Muscle of leg (tissue), 11 donors: ENCODE results near the gene REV3L. TPM values are rescaled to one million over a fixed set of nuclear protein-coding genes. Genes with fewer than 3 reads are reported as not detected.
"Not testable (repeated sequence)": the region's sequence is repeated elsewhere in the genome, so short reads cannot be mapped to it uniquely, and the experiment has no call there.

Experiments used
- DNase-seq: peaks from one replicate; pipeline ENCODE4 v3.0.0; 2013
- H3K27ac ChIP-seq: one replicate; pipeline ENCODE4 v1.5.1; 2013; ENCODE audit warnings: mild to moderate bottlenecking, low read length, control low read depth
- H3K27me3 ChIP-seq: one replicate; pipeline ENCODE4 v1.6.1; 2013; ENCODE audit warnings: low read length; ENCODE audit not compliant: control insufficient read depth, insufficient read depth
- H3K36me3 ChIP-seq: one replicate; pipeline ENCODE4 v1.6.1; 2013; ENCODE audit warnings: low read length; ENCODE audit not compliant: control insufficient read depth, insufficient read depth
- H3K4me1 ChIP-seq: one replicate; pipeline ENCODE4 v1.6.1; 2013; ENCODE audit warnings: low read length; ENCODE audit not compliant: control insufficient read depth, insufficient read depth
- H3K4me3 ChIP-seq: one replicate; pipeline ENCODE4 v1.5.1; 2013; ENCODE audit warnings: low read length, control low read depth
- H3K9me3 ChIP-seq: replicated peaks from 2 replicates; pipeline ENCODE4 v1.6.1; 2013; ENCODE audit warnings: low read depth, low read length; ENCODE audit not compliant: control insufficient read depth
- WGBS: methylation state at CpG from one replicate; pipeline ENCODE4 v1.1.5; 2013; ENCODE audit warnings: missing lambda C conversion rate; ENCODE audit not compliant: insufficient coverage; 5-methylcytosine and 5-hydroxymethylcytosine counted together
- polyA plus RNA-seq, 8 donors: library from polyadenylated mRNA; unstranded; fragments of 120-200 nt; gene quantifications; one replicate each; pipeline versions ENCODE4 v1.2.1 to v1.2.3, GENCODE V29; 2013; ENCODE audit warnings: inconsistent platforms in 1 of 8, low replicate concordance in 1 of 8; ENCODE audit not compliant: insufficient read length in 8 of 8, insufficient read depth in 1 of 8
- total RNA-seq: library from RNA; stranded (reverse); fragments of 120-200 nt; gene quantifications from one replicate; pipeline ENCODE4 v1.2.4, GENCODE V29; 2013

Gene REV3L
- total and polyA plus RNA-seq, 9 donors = 28.0 to 50.9 (median 34.1) TPM

DNA sequence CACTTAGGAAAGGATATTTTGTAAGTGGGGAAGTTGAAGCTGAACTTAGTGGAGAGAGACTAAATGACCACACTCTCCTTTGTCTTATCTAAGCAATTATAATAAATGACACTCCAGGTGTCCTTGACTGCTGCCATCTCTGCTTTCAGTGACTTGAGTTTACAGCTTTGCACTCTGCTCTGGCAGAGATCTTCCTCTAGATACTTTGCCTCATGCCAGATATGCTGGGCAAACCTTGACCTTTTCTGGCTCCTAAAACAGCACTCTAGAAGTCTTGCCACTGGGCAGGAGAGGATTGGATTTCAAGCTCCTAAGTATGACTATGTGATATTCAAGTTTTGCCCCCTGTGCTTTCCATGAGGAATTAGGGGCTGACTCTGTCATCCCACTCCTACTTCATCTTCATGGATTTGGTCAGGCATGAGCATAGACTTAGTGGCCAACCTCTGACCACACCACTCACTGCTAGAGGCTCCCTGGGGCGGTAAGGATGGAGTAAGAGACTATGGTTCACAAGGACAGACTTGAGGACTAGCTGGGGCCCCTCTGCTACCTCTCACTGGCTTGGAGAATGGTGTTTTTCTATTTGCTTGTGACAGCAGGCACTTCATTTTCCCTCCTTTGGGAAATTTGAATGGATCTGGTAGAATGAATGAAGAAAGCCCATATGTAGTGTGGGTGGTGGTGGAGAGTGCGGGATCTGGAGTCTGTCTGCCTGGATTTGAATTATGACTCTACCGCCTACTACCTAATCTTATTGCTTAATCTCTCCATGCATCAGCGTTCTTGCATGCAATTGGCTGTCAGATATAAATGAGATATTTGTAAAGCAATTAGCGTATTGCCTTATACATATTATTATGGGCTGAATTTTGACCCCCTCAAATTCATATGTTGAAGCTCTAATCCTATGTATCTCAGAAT, 191.4 kb downstream of the REV3L start:
- H3K27me3 ChIP-seq = no peaks in the 10 kb centered on the region
- no peak overlapping the region for H3K27ac ChIP-seq
- no peaks in the 10 kb centered on the region for H3K9me3 ChIP-seq
- no peak overlapping the region for H3K4me3 ChIP-seq
- peaks cover 2% of the 10 kb centered on the region for H3K36me3 ChIP-seq
- no peaks in the 10 kb centered on the region for H3K4me1 ChIP-seq
- DNase-seq = no peak
- no CpG with 5 or more reads among the region's 5 CpGs for WGBS

DNA sequence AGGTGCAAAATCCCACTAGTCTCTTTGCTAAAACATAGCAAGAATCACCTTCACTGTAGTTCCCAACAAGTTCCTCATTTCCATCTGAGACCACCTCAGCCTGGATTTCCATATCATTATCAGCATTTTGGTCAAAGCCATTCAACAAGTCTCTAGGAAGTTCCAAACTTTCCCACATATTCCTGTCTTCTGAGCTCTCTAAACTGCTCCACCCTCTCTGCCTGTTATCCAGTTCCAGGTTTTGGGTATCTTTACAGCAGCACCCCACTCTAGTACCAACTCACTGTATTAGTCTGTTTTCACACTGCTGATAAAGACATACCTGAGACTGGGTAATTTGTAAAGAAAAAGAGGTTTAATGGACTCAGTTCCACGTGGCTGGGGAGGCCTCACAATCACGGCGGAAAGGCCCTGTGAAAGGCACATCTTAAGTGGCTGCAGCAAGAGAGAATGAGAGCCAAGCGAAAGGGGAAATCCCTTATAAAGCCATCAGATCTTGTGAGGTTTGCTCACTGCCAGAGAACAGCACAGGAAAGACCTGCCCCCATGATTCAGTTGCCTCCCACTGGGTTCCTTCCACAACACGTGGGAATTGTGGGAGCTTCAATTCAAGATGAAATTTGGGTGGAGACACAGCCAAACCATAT, 192.2 kb downstream of the REV3L start:
- H3K4me3 ChIP-seq, H3K36me3 ChIP-seq, H3K27me3 ChIP-seq, H3K9me3 ChIP-seq, DNase-seq, H3K27ac ChIP-seq, H3K4me1 ChIP-seq: not testable (repeated sequence)
- WGBS = 54% methylated on average over 4 of the region's 5 CpGs

DNA sequence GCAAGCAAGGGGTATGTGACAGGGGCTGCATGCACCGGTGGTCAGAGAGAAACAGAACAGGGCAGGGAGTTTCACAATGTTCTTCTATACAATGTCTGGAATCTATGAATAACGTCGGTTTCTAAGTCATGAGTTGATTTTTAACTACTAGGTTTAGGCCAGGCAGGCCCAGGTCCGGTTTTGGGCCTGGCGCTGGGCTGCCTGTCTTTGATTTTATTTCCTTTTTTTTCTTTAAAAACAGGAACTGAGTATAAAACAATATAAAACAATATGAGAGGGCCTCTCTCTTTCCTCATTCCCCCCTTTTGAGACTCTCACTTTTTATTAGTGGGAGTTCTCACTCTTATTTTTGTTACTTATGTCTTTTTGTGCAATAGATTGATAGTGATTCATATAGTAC, 198.7 kb downstream of the REV3L start:
- not testable (repeated sequence) for DNase-seq, H3K9me3 ChIP-seq, H3K4me1 ChIP-seq, H3K4me3 ChIP-seq, H3K27ac ChIP-seq, H3K27me3 ChIP-seq
- H3K36me3 ChIP-seq = peaks cover 11% of the 10 kb centered on the region
- WGBS = no CpG with 5 or more reads among the region's 5 CpGs

DNA sequence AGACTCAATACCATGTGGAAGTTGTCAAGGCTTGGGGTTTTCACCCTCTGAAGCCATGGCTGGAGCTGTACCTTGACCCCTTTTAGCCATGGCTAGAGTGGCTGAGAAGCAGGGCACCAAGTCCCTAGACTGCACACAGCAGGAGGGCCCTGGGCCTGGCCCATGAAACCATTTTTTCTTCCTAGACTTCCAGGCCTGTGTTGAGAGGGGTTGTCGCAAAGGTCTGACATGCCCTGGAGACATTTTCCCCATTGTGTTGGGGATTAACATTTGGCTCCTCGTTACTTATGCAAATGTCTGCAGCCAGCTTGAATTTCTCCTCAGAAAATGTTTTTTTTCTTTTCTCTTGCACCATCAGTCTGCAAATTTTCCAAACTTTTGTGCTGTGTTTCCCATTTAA, 199.3 kb downstream of the REV3L start:
- no peak for DNase-seq
- Histone ChIP-seq H3K27ac (no peak overlapping the region), H3K4me3 (no peak overlapping the region), H3K27me3 (no peaks in the 10 kb centered on the region), H3K9me3 (no peaks in the 10 kb centered on the region), H3K4me1 (no peaks in the 10 kb centered on the region), H3K36me3 (peaks cover 16% of the 10 kb centered on the region)
- 86% methylated on average over 1 of the region's 2 CpGs for WGBS

DNA sequence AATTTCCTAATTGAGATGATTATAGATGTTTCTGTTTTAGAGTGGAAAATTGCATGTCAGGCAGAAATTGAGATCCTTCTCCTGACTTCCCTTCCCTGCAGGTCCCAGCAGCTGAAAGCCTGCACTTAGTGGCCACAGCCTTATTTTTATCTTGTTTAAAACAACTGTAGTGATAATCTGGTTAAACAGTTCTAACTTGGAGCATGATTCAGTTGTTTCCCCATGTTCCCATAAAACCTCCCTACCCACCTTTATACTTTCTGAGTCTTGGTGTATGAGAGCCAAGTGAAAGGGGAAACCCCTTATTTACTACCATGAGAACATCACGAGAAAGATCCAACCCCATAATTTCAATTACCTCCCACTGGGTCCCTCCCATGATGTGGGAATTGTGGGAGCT, 200.5 kb downstream of the REV3L start:
- no CpG with 5 or more reads among the region's 1 CpG for WGBS

DNA sequence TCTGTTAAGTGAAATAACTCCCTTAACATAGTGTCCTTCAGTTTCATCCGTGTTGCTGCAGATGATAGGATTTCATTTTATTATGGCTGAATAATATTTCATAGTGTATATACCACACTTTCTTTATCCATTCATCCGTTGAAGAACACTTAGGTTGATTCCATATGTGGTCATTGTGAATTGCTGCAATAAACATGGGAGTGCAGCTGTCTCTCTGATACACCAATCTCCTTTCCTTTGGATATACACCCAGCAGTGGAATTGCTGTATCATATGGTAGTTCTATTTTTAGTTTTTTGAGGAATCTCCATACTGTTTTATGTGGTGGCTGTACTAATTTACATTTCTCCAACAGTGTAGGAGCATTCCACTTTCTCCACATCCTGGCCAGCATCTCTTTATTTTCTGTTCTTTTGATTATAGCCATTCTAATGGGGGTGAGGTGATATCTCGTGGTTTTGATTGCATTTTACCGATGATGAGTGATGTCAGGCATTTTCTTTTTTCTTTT, 202.5 kb downstream of the REV3L start:
- no peak overlapping the region for H3K4me3 ChIP-seq
- peaks cover 37% of the 10 kb centered on the region for H3K36me3 ChIP-seq
- no CpG with 5 or more reads among the region's 4 CpGs for WGBS
- H3K27me3 ChIP-seq = no peaks in the 10 kb centered on the region
- H3K9me3 ChIP-seq = peaks cover 6% of the 10 kb centered on the region
- no peak for DNase-seq
- no peak overlapping the region for H3K27ac ChIP-seq
- no peaks in the 10 kb centered on the region for H3K4me1 ChIP-seq

More for the DNA sequence above, 200.5 kb downstream of the REV3L start:
- H3K9me3 ChIP-seq = no peaks in the 10 kb centered on the region
- no peak overlapping the region for H3K4me3 ChIP-seq
- H3K27ac ChIP-seq = no peak overlapping the region
- no peak for DNase-seq
- no peaks in the 10 kb centered on the region for H3K4me1 ChIP-seq
- H3K36me3 ChIP-seq = peaks cover 25% of the 10 kb centered on the region
- H3K27me3 ChIP-seq = no peaks in the 10 kb centered on the region

DNA sequence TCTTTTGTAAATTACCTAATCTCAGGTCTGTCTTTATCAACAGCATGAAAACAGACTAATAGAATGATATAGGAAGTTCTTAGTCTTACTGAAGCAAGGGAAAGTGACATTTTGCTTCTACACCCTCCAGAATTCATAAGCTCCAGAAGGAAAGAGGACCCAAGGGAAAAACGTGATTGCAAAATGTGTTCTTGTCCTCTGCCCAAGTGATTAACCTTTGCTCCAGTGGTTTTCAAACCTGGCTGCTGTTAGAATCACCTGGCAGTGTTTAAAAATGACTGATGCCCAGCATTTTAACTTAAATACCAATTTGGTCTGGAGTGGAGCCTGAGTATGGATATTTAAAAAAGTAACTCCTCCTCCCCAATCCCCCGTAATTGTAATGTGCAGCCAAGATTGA, 204.3 kb downstream of the REV3L start:
- WGBS = no CpG with 5 or more reads among the region's 2 CpGs
- Histone ChIP-seq H3K27ac (no peak overlapping the region), H3K4me3 (no peak overlapping the region), H3K36me3 (peaks cover 44% of the 10 kb centered on the region), H3K9me3 (peaks cover 16% of the 10 kb centered on the region), H3K27me3 (no peaks in the 10 kb centered on the region), H3K4me1 (no peaks in the 10 kb centered on the region)
- DNase-seq = no peak

DNA sequence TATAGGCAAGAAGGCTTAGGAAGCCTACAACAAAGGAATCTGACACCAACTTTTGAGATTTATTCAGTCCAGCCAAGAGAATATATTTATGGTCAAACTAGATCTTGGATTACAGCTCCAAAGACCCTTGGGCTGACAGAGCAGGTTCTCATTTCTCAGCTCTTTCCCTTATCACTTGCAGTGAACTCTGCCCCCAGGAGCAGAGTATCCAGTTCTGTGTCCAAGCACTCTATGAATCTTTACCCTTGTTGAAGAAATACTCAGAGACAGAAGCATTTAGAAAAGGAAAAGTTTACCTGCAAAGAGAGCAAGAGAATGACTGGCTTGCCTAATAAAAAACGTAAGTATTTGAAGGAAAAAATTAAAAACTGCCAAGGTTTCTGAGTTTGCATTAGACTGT, 205.2 kb downstream of the REV3L start:
- H3K27me3 ChIP-seq = no peaks in the 10 kb centered on the region
- WGBS = no CpG with 5 or more reads among the region's 1 CpG
- DNase-seq = no peak
- no peak overlapping the region for H3K27ac ChIP-seq
- no peak overlapping the region for H3K4me3 ChIP-seq
- H3K4me1 ChIP-seq = no peaks in the 10 kb centered on the region
- peaks cover 20% of the 10 kb centered on the region for H3K9me3 ChIP-seq
- peaks cover 40% of the 10 kb centered on the region for H3K36me3 ChIP-seq

DNA sequence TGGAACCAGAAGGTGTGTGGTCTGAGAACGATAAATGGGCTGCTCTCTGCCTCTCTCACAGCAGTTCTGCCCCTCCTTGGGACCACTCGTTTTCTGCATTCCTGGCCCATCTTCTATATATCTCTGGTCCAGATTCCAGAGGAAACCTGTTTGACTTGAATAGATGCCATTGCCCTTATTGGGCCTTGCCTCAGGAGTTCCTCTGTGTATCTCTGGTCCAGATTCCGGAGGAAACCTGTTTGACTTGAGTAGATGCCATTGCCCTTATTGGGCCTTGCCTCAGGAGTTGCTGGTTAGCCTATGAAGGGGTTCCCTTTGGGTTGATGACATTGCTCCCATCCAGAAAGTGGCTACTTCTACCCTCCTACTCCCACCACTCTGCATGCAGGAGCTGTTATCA, 206.3 kb downstream of the REV3L start:
- H3K27ac ChIP-seq = no peak overlapping the region
- H3K27me3 ChIP-seq = no peaks in the 10 kb centered on the region
- H3K4me3 ChIP-seq = no peak overlapping the region
- DNase-seq = no peak
- peaks cover 40% of the 10 kb centered on the region for H3K36me3 ChIP-seq
- peaks cover 20% of the 10 kb centered on the region for H3K9me3 ChIP-seq
- WGBS = 100% methylated on average over 2 of the region's 3 CpGs
- H3K4me1 ChIP-seq = no peaks in the 10 kb centered on the region

DNA sequence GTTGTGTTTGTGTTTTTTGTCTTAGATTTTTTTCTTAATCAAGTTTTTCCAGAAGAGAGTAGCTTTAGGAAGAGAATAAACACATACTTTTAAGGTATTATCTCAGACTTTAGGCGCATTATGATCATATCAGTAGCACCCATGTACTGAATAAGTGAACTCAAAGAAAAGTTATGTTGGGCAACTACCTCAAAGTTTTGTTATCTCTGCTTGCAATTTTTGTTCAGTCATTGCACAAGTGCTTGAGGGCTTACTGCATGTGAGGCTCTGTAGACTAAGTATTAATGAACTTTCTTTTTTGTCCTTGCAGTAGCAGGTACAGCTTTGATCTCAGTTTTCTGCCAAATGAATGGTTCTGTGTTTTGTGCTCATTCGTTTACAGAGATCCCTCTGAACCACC, 206.7 kb downstream of the REV3L start:
- Histone ChIP-seq H3K4me3 (no peak overlapping the region), H3K9me3 (peaks cover 20% of the 10 kb centered on the region), H3K27ac (no peak overlapping the region), H3K27me3 (no peaks in the 10 kb centered on the region), H3K36me3 (peaks cover 40% of the 10 kb centered on the region), H3K4me1 (no peaks in the 10 kb centered on the region)
- DNase-seq = no peak
- WGBS = 100% methylated on average over 1 of the region's 2 CpGs
